Measurements from ENCODE around the gene ARAP1. TPM values are rescaled to one million over a fixed set of nuclear protein-coding genes. Genes with fewer than 3 reads are reported as not detected.

ARAP1 gene
- total RNA-seq, 1 experiment from 2014 or later, result 86.2 TPM

DNA sequence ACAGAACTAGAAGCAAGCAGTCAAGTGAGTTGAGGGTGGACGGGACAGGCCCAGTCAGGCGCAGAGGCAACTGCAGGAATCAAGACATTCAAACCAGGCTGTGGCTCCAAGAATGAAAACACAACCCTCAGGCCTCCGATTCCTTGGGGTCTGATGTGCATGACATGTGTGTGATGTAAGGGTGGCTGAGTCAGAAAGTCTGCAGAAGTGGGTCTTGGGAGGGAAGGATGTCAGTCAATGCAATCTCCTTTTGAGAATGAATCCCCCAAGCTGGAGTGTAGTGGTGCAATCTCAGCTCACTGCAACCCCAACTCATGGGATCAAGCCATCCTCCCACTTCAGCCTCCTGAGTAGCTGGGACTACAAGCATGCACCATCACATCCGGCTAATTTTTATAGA is 62.0 kb downstream of the ARAP1 start:
- Histone ChIP-seq H3K4me3 (ENCODE audit: low read length) (no peak overlapping the region), H2AFZ (ENCODE audit: low read length) (no peak overlapping the region), H3F3A (ENCODE audit: low read length, unreplicated experiment) (no peaks in the 10 kb centered on the region), H3K4me1 (ENCODE audit: insufficient read depth, low read length) (no peaks in the 10 kb centered on the region), H3K79me2 (ENCODE audit: low read length) (no peaks in the 10 kb centered on the region), H3K4me2 (ENCODE audit: low read length) (no peak overlapping the region), H3K9me2 (replicated peaks; ENCODE audit: low read length) (no peaks in the 10 kb centered on the region), H4K20me1 (ENCODE audit: low read length) (no peaks in the 10 kb centered on the region), H3K27me3 (ENCODE audit: low read length) (no peaks in the 10 kb centered on the region), H3K9me3 (ENCODE audit: low read length) (no peaks in the 10 kb centered on the region), H3K36me3 (ENCODE audit: low read depth, low read length) (peaks cover 30% of the 10 kb centered on the region), H3K9ac (ENCODE audit: low read length) (no peak overlapping the region), H3K27ac (ENCODE audit: low read length) (no peak overlapping the region)
- intact Hi-C loops (cut with micrococcal nuclease), result no loop called here
- no peak for DNase-seq
- TF ChIP-seq EZH2 (IDR thresholded peaks at IDR 0.05; ENCODE audit: low read length, unreplicated experiment) (no peak), EZH2phosphoT487 (IDR thresholded peaks at IDR 0.05; ENCODE audit: borderline replicate concordance, low read length) (no peak), CTCF (conservative IDR thresholded peaks at IDR 0.05; ENCODE audit: low read depth, low read length) (no peak)
- POLR2A ChIA-PET (ENCODE audit: unreplicated experiment), result no interaction called here
- no peak for ATAC-seq
- CTCF ChIA-PET, result no interaction called here
- no TSS peak for BruUV-seq (replicated peaks)

DNA sequence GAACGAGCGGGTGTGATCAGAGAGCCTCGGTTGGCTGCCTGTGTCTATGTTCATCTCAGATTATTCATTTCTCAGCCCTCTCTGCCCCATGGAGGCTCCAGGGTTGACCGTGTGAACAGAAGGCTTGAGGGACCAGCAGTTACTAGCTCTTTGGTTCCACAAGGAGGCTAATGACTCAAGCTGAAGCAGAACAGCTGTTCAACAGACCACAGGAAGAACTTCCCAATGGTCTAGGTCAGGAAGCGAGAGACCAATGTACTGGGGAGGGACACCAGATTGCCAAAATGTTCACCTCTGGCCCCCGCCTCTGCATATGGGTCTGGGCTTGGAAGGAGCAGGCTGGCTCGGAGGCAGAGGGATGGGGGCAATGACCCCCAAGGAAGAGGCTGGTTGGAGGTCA is 63.3 kb downstream of the ARAP1 start:
- no peak for ATAC-seq
- no peaks in the 10 kb centered on the region for H3K79me2 ChIP-seq (ENCODE audit: low read length)
- DNase-seq, result no peak
- no peaks in the 10 kb centered on the region for H3K27me3 ChIP-seq (ENCODE audit: low read length)
- BruUV-seq (replicated peaks), result no TSS peak
- ChIA-PET CTCF (no interaction called here), POLR2A (ENCODE audit: unreplicated experiment) (no interaction called here)
- H4K20me1 ChIP-seq (ENCODE audit: low read length), result no peaks in the 10 kb centered on the region
- intact Hi-C loops (cut with micrococcal nuclease), result no loop called here
- no peak overlapping the region for H3K9ac ChIP-seq (ENCODE audit: low read length)
- H3K9me2 ChIP-seq (replicated peaks; ENCODE audit: low read length), result no peaks in the 10 kb centered on the region
- H3K27ac ChIP-seq (ENCODE audit: low read length), result no peak overlapping the region
- no peak overlapping the region for H3K4me3 ChIP-seq (ENCODE audit: low read length)
- no peaks in the 10 kb centered on the region for H3F3A ChIP-seq (ENCODE audit: low read length, unreplicated experiment)
- H3K4me1 ChIP-seq (ENCODE audit: insufficient read depth, low read length), result no peaks in the 10 kb centered on the region; the same call in 1 of the 2 replicates
- no peak for TF ChIP-seq EZH2 (IDR thresholded peaks at IDR 0.05; ENCODE audit: low read length, unreplicated experiment)
- no peak for TF ChIP-seq CTCF (conservative IDR thresholded peaks at IDR 0.05; ENCODE audit: low read depth, low read length)
- TF ChIP-seq EZH2phosphoT487 (IDR thresholded peaks at IDR 0.05; ENCODE audit: borderline replicate concordance, low read length), result no peak
- H3K36me3 ChIP-seq (ENCODE audit: low read depth, low read length), result peaks cover 21% of the 10 kb centered on the region
- H3K9me3 ChIP-seq (ENCODE audit: low read length), result no peaks in the 10 kb centered on the region
- no peak overlapping the region for H3K4me2 ChIP-seq (ENCODE audit: low read length)
- H2AFZ ChIP-seq (ENCODE audit: low read length), result no peak overlapping the region

GRCh38 chr11:72688486-72688885 is 63.7 kb downstream of the ARAP1 start:
- Histone ChIP-seq H3K36me3 (ENCODE audit: low read depth, low read length) (peaks cover 21% of the 10 kb centered on the region), H3K27me3 (ENCODE audit: low read length) (no peaks in the 10 kb centered on the region), H3K4me3 (ENCODE audit: low read length) (no peak overlapping the region), H3K4me2 (ENCODE audit: low read length) (no peak overlapping the region), H3K9me2 (replicated peaks; ENCODE audit: low read length) (no peaks in the 10 kb centered on the region), H2AFZ (ENCODE audit: low read length) (no peak overlapping the region), H3K79me2 (ENCODE audit: low read length) (no peaks in the 10 kb centered on the region), H3K4me1 (ENCODE audit: insufficient read depth, low read length) (no peaks in the 10 kb centered on the region; the same call in 1 of the 2 replicates), H3K27ac (ENCODE audit: low read length) (no peak overlapping the region), H3K9me3 (ENCODE audit: low read length) (no peaks in the 10 kb centered on the region), H3F3A (ENCODE audit: low read length, unreplicated experiment) (no peaks in the 10 kb centered on the region), H3K9ac (ENCODE audit: low read length) (no peak overlapping the region), H4K20me1 (ENCODE audit: low read length) (no peaks in the 10 kb centered on the region)
- no peak for ATAC-seq
- ChIA-PET POLR2A (ENCODE audit: unreplicated experiment) (no interaction called here), CTCF (no interaction called here)
- intact Hi-C loops (cut with micrococcal nuclease), result no loop called here
- no peak for DNase-seq
- BruUV-seq (replicated peaks), result no TSS peak
- TF ChIP-seq CTCF (conservative IDR thresholded peaks at IDR 0.05; ENCODE audit: low read depth, low read length) (no peak), EZH2 (IDR thresholded peaks at IDR 0.05; ENCODE audit: low read length, unreplicated experiment) (no peak), EZH2phosphoT487 (IDR thresholded peaks at IDR 0.05; ENCODE audit: borderline replicate concordance, low read length) (no peak)

All from PC-3 (cell line).